ENCODE data around the gene PCLO.

The PCLO gene

DNA sequence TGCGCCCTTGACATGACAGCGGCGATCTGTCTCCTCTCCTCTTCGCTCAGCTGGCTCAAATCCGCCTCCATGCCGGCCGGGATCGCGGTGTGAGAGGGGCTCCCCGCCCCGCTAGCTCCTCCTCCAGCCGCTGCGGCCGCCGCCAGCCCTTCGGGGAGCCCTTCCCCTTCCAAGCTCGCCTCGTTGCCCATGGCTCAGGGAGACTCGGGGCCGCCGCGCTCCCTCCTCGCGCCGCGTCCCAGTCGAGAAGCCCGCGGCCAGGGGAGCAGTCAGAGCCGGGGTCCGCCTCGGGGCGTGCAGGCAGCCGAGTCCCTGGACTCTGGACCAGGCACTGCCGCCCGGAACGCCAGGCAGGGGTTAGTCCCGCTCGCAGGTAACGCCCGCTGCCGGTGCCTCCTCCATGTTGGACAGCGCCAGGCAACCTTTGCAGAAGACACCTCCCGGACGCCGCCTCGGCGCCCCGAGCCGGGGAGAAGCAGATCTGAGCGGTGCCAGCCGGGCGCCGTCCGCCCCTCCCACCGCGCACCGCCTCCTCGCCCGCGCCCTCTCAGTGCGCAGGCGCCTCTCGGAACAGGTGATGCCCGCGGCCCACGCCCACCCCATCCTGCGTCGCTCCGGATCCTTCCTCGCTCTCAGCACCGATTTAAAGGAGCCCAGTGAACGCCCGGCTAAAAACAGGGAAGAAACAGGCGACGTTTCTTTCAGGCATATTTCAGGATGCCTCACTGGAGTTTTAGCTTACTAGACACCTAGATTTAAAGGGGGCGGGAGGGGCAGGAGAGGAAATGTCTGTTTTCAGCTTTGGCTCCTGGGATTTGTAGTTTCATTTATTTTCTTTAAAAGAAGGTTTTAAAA, at the start of gene PCLO:
Gene PCLO, minus strand, starts transcription at position 483 of the 855 bp plus-strand sequence. Its CDS starts 292 bp downstream, at position 191.
- DNase-seq: peak; percentile 95

DNA sequence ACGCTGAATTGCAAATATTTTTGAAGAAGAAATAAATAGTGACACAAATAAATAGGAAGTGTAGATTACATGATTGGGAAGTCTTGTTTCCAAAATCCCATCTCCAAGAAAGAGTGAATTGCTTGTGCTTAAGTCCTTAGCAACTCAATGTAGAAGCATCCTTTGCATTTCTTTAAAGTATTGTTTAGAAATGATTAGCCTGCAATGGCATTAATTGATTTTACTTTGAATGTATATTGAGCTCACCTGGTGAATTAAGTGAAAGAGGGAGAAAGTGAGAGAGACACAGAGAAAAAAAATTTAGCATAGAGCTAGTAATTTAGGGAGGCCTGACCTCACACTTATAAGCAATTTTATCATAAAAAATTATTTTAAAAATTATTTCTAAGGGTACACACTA, 49.0 kb upstream of the PCLO start:
- DNase-seq: no peak

- DNase-seq: no peak
These were observed 47.8 kb upstream of the PCLO start for GRCh38 chr7:83210479-83210878.

GRCh38 chr7:83204715-83205114, 42.0 kb upstream of the PCLO start:
- no peak for DNase-seq

DNA sequence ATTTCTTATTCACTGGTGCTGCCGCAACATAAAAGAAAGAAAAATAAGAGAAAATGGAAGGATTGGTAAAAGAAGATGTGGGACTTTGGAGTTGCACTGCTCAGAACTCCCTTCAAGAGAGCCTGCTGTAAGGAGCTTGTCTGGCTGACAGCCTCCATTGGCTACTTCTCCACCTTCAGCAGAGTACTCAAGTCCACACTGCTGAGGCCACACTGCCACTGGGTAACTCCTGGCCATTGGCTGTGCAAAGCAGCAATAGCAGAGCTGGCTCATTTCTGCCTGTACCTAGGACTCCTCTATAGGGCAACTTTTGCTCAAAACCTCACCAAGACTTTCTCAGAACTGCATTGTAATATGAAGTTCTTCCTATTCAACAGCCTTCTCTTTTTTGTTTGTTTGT, 38.7 kb upstream of the PCLO start:
- no peak for DNase-seq

DNA sequence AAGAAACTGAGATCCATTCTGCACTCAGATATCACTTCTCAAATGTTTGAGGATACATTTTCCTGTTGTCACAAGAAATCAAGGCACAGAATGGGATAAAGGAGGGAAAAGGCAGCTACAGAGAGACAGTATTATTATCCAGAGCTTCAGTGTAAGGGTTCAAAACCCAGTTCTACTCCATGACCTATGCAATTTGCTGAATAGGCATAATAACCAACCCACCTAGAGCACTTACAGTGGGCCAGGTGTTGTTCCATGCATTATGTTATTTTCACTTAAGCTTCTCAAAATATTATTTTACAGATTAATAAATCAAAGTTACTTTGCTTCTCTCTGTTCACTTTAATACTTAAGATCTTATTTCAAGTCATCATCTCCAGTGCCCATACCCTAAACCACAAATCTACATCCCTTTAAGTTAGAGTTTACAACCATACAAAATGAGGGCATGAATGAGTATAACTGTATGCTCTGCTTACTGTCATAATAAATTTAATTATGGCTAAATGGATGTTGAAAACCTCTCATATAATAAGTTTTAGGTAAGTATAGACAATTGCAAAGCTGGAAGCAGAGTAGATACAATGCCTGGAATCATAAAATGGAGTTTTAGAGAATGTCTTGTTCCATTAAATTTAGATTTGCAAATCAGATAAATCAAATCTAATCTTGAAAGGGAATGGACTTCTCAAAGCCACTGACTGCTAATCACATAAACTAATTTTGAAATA, 28.1 kb upstream of the PCLO start:
- DNase-seq: no peak

DNA sequence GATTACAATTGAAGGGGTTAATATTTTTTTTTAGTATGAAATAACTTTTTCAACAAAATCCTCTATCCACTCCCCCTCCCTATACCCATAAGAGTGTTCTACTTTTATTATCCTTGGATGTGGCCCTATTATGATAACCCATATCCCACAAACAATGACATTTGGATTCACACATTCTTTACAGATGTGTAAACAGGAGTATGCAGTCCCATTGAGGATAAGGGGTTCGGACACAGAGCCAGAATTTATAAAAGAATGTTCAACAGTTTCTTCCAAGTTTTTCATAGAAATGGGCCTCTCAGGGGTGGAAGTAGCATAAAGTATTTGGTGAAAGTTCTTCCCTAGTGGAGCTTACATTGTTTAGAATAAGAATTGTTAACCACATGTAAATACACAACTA, 16.1 kb upstream of the PCLO start:
- DNase-seq: no peak

DNA sequence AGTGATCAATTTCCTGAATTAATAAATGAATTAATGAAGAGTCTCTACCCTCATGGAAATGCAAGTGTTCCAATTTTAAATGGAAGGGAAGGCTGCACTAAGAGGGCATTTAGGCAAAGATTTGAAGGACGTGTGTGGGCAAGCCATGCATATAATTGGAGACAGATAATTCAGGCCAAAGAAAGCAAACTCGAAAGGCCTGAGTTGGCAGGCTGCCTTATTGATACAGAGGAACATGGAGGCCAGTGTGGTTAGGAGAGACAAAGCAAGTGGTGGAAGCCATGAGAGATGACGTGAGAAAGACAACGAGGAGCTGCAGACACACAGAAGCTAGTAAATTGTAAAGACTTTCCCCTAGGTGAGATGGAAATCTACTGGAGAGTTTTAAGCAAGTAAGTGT, 15.4 kb upstream of the PCLO start:
- no peak for DNase-seq

DNA sequence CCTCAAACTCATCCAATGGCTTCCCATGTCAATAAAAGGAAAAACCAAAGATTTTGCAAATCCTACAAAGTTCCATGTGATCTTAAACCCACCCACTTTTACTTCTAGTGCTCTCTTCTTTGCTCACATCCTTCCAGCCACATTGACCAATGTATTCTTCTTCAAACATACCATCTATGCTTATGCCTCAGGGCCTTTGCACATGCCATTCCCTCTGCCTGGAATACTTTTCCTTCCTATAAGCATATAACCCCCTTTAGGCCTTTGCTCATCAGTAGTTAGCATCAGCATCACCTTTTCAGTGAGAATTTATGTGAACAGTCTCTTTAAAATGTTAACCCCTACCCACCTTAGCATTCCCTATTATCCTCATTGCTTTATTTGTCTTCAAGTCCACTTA, 11.0 kb upstream of the PCLO start:
- no peak for DNase-seq

- DNase-seq: no peak
These were observed 4.1 kb upstream of the PCLO start for GRCh38 chr7:83166781-83167180.

- no peak for DNase-seq
These were observed 734 bp downstream of the PCLO start for GRCh38 chr7:83161899-83162401.

DNA sequence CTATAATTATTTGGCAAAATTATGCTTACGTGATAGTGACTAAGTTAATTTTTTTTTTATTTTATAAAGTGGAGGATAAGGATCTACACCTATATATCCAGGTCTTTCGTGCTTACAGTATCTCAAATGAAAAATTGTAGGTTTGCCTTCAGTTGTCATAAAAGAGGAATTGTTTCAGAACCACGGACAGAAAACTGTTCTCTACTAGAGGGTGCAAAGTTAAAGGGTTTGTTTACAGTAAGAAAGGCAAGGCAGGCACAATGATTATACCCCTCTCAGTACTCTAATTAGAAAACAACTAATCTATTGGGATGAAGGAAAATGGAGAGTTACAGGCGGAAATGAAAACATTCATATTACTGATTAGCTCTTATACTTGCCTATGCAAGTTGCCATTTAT, 1.5 kb downstream of the PCLO start:
- DNase-seq: no peak

DNA sequence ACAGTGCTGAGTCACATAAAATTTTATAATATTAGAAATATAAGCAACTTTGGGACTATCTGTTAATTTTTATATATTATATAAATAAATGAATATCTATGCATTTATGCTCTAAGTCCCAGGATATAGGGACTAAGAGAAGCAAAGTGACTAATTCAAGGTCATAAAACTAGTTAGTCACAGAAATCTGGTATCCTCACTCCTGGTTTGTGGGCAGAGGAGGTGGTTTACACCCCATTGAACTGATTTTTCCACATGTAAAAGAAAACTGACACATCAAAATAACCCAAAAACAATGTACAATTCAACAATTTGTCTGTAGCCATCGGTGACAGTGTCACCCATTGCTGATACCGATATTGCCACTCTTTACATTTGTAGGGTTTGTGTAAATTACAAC, 3.0 kb downstream of the PCLO start:
- DNase-seq: no peak

DNA sequence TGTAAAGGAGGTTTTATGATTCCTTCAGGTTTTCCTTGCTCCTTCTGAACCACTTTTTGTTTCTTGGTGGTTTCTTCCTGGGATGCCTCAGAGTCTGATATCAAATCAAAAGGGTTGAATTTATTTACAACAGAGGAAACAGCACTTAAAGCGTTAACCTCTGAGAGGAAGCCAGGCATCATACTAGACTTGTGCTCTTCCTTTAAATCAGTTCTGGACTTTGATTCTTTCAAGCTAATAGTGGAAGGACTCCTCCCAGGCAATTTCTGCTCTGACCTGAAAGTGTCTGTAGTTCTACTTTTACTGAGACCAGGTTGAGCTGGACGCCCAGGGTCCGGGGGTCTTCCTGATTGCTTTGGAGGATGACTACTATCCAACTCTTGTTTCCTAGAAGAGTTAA, 6.7 kb downstream of the PCLO start:
- DNase-seq: no peak

DNA sequence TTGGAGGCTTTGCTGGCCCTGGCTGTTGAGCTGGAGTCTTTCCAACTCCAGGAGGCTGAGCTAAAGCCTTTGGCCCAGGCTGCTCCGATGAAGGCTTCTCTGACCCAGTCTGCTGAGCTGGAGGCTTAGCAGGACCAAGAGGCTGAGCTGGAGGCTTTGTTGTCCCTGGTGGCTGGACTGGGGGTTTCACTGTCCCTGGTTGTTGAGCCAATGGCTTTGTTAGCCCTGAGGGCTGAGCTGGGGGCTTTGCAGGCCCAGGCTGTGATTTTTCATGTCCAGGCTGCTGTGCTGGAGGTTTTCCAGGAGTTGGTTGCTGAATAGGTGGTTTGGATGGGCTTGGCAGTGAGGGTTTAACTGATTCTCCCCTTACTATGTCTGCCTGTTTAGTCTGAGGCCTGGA, 7.3 kb downstream of the PCLO start:
- no peak for DNase-seq

- DNase-seq: no peak
These were observed 9.3 kb downstream of the PCLO start for GRCh38 chr7:83153419-83153818.

- DNase-seq: no peak
These were observed 12.4 kb downstream of the PCLO start for GRCh38 chr7:83150310-83150709.

DNA sequence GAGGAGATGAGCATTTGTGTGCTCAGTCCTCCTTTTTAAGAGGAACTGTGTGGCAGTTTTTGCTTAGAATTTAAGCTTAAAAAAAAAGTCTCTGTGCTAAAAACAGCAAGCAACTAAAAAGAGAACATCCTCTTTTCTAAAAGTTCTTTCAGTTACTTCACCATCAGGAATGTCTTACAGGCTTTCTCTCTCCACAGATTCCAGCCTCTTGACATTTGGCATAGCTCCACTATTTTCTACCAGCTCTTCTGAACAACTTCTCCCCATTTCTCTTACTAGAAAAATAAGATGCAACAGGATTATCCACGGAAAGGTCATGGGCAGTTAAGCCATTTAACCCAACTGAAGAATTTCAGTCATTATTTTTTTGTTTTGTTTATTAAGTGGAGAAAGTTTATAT, 13.2 kb downstream of the PCLO start:
- no peak for DNase-seq

- no peak for DNase-seq
These were observed 13.9 kb downstream of the PCLO start for GRCh38 chr7:83148776-83149175.

DNA sequence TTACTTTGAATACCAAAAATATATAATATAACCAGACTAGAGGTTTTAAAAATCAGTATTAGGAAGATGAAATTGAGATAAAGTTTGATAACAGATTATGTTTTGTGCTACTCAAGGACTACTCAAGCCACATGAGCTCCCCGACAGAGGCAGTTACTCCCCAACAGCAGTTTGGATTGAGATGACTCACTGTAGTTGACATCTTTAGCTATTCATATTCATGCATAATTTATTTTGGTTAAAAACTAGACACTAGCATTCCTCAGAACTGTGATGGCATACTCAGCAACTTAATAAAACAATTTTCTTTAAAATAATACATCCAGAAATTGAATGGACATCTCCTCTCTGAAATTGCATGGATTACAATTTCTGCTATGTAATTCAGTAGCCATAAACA, 19.6 kb downstream of the PCLO start:
- no peak for DNase-seq

- no peak for DNase-seq
These were observed 20.3 kb downstream of the PCLO start for GRCh38 chr7:83142365-83142764.

- DNase-seq: no peak
These were observed 20.8 kb downstream of the PCLO start for GRCh38 chr7:83141927-83142326.

DNA sequence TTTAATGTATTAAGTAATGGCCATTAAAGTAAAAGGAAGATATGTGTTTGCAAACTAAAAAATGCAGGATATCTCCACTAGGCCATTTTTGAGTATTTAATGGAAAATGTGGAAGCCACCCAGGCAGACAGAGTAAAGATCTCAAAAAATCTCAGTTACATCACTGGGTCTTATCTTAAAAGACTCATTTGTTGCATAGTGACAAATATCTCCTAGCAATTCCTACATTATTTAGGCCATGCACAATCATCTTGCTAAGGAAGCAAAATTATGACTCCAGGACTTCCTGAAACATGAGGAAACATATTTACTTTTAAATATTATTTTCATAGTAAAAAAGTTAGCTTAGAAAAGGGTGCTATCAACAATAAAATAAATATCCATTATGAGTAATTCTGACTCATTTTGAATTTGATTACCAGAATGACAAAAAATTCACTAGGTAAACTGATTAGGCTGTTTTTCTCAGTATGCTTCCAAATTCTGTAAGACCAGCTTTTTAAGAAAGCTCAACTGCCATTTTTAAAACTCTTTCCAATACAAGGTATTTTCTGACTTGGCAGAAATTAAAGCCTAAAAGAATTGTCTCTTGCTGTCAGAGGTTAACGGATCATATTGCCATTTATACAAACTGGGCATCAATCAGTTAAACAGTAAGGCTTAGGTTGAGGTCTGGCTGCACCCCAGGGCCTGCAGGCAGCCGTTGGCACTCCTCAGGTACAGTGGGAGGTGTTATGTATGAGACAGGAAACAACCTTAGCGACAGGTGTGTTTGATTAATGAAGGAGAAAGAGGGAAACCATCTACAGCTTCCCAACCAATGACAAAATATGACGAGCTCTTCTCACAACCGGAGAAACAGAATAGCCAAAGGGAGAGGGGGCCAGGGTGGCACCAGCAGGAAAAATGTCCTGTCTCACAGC, 31.8 kb downstream of the PCLO start:
- no peak for DNase-seq

All from NCI-H345 (cell line).